GM10266 (cell line): ENCODE data around the gene NAALADL2.

Experiments
- DNase-seq: peaks from one replicate; pipeline ENCODE4 v3.0.0; 2012; ENCODE audit errors: extremely low spot score
- CTCF ChIP-seq: IDR thresholded peaks from 2 replicates; pipeline ENCODE4 v1.5.1; 2012; ENCODE audit warnings: mild to moderate bottlenecking, low read depth; ENCODE audit not compliant: control insufficient read depth, insufficient read depth; ENCODE audit errors: missing control alignments

NAALADL2 gene

GRCh38 chr3:175342196-175342595, 483.1 kb downstream of the NAALADL2 start:
- no peak for TF ChIP-seq CTCF

GRCh38 chr3:175343946-175344345, 484.8 kb downstream of the NAALADL2 start:
- no peak for TF ChIP-seq CTCF

More at GRCh38 chr3:175342196-175342595, 483.1 kb downstream of the NAALADL2 start:
- no peak for DNase-seq

GRCh38 chr3:175346573-175347356, 487.6 kb downstream of the NAALADL2 start:
- TF ChIP-seq CTCF, result no peak
- no peak for DNase-seq

More at GRCh38 chr3:175343946-175344345, 484.8 kb downstream of the NAALADL2 start:
- DNase-seq, result no peak

- DNase-seq, result no peak
- no peak for TF ChIP-seq CTCF
These were observed 490.0 kb downstream of the NAALADL2 start for GRCh38 chr3:175349168-175349567.

GRCh38 chr3:175355801-175356335, 496.7 kb downstream of the NAALADL2 start:
- TF ChIP-seq CTCF, result no peak
- no peak for DNase-seq

GRCh38 chr3:175356899-175357324, 497.8 kb downstream of the NAALADL2 start:
- DNase-seq, result no peak

More at GRCh38 chr3:175356899-175357324, 497.8 kb downstream of the NAALADL2 start:
- TF ChIP-seq CTCF, result no peak
